Measurements from ENCODE around the gene RNF220. TPM values are rescaled to one million over a fixed set of nuclear protein-coding genes. Genes with fewer than 3 reads are reported as not detected.

Gene RNF220
- total RNA-seq, 4 donors from 2014 or later = 45.8 to 169 (median 89.4) TPM

GRCh38 chr1:44503625-44504024 is 98.6 kb downstream of the RNF220 start:
- no peaks in the 10 kb centered on the region for H3K9me3 ChIP-seq
- H3K27me3 ChIP-seq = peaks cover 42% of the 10 kb centered on the region
- intact Hi-C loops (cut with DNase I; ENCODE audit: low total_unique reads) (no loop called here), in situ Hi-C loops (cut with MboI; ENCODE audit: low pct_ligation_motif_present in 1 of 4, low pct_unique_long_range_greater_than_20kb in 1 of 4, low sequenced_read_pairs in 3 of 4) (no loop called here)
- H3K27ac ChIP-seq = no peak overlapping the region
- H3K4me1 ChIP-seq = no peaks in the 10 kb centered on the region
- 81 to 95% methylated on average over 5 to 6 of the region's 6 CpGs for WGBS, 2 donors (ENCODE audit: low coverage in 1 of 2)
- no peak overlapping the region for H3K4me3 ChIP-seq
- no peak for TF ChIP-seq POLR2AphosphoS5 (IDR thresholded peaks at IDR 0.05)
- TF ChIP-seq, protein P1, sequence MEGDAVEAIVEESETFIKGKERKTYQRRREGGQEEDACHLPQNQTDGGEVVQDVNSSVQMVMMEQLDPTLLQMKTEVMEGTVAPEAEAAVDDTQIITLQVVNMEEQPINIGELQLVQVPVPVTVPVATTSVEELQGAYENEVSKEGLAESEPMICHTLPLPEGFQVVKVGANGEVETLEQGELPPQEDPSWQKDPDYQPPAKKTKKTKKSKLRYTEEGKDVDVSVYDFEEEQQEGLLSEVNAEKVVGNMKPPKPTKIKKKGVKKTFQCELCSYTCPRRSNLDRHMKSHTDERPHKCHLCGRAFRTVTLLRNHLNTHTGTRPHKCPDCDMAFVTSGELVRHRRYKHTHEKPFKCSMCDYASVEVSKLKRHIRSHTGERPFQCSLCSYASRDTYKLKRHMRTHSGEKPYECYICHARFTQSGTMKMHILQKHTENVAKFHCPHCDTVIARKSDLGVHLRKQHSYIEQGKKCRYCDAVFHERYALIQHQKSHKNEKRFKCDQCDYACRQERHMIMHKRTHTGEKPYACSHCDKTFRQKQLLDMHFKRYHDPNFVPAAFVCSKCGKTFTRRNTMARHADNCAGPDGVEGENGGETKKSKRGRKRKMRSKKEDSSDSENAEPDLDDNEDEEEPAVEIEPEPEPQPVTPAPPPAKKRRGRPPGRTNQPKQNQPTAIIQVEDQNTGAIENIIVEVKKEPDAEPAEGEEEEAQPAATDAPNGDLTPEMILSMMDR (IDR thresholded peaks at IDR 0.05) = no peak
- no peak for TF ChIP-seq POLR2A (IDR thresholded peaks at IDR 0.05)
- no peak for TF ChIP-seq EP300 (IDR thresholded peaks at IDR 0.05; ENCODE audit: low read depth)
- DNase-seq = no peak
- H3K36me3 ChIP-seq = no peaks in the 10 kb centered on the region

DNA sequence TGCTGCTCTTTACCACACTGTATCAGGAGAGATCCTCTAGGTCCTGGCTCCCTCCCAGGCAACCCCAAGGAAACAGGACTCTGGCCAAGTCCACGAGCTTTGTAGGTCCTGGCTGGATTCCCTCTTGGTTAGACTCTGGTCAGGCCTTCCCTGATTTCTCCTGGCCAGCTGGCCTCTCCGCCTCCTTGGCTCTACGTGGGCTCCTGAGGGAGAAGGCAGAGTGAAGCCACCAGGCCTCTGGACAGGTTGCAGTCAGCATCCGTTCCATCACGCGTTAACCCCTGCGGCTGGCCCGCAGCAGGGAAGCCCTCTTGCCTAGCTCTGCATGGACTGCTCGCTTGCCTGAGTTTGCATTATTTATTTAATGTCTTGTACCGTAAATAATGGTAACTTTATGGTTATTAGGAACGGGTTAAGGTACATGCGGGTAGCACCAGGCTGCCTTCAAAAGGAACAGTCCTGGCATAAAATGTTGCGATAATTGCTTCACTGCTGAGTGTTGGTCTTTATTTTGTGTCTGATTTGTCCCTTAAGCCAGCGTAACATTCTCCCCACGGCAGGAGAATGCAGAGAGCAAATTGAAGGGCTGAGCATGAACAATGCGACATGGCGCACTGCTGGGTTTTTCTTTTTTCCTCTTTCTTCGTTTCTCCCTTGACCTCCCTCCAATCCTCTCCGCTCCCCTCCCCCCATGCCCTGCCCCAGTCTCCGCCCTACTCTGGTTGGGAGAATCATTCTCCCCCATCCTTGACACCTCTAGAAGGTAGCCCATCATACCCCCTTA is 100.3 kb downstream of the RNF220 start:
- Histone ChIP-seq H3K9me3 (no peaks in the 10 kb centered on the region), H3K27me3 (peaks cover 38% of the 10 kb centered on the region), H3K27ac (no peak overlapping the region), H3K4me1 (no peaks in the 10 kb centered on the region), H3K4me3 (no peak overlapping the region), H3K36me3 (no peaks in the 10 kb centered on the region)
- WGBS, 2 donors (ENCODE audit: low coverage in 1 of 2) = 78 to 82% methylated on average over 10 to 20 of the region's 20 CpGs
- intact Hi-C loops (cut with DNase I; ENCODE audit: low total_unique reads) = no loop called here
- TF ChIP-seq POLR2AphosphoS5 (IDR thresholded peaks at IDR 0.05) (no peak), POLR2A (IDR thresholded peaks at IDR 0.05) (no peak), EP300 (IDR thresholded peaks at IDR 0.05; ENCODE audit: low read depth) (no peak)
- TF ChIP-seq, protein P1 (IDR thresholded peaks at IDR 0.05) = no peak
- in situ Hi-C loops (cut with MboI; ENCODE audit: low pct_ligation_motif_present in 1 of 4, low pct_unique_long_range_greater_than_20kb in 1 of 4, low sequenced_read_pairs in 3 of 4) = no loop called here
- no peak for DNase-seq

DNA sequence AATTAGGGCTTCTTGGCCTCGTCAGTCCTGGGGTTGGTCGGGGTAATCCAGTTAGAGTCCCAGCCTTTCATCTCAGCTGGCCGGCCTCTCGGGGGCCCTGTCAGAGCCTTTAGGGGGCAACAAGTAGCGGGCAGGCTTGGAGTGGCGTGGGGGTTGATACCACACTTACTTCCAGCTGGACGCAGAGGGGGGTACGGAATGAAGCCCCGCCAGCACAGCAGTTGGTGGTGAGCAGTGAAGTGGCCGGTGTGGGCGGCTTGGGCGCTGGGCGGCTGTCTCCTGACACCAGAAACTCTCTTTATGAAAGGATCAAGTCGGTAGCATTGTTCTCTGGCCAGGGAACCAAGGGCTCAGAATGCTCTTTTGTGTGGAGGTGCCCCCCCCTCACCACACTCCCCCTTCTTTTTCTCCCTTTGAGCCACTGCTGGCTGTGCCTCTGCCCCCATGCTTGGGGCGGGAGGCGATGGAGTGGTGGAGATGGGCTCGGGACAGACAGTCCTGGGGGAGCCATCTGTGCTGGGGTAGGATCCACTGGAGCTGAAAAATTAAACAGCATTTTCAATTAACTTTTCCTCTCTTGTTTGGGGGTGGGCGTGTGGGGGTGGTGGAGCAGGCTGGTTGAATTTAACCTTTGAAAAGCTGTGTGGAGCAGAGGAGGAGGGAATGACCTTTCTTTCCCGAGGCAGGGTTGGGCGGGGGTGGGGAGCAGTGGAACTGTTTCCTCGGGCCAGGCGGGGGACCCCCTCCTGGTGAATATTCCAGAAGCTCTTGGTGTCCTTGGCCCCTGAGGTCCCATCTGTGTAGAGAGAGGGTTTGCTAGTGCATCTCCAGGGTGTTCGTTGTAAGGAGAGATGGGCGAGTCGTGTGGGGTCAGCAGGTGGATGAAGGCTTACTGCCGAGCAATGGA is 102.7 kb downstream of the RNF220 start:
- 67 to 82% methylated on average over 1 to 26 of the region's 26 CpGs for WGBS, 2 donors (ENCODE audit: low coverage in 1 of 2)

DNA sequence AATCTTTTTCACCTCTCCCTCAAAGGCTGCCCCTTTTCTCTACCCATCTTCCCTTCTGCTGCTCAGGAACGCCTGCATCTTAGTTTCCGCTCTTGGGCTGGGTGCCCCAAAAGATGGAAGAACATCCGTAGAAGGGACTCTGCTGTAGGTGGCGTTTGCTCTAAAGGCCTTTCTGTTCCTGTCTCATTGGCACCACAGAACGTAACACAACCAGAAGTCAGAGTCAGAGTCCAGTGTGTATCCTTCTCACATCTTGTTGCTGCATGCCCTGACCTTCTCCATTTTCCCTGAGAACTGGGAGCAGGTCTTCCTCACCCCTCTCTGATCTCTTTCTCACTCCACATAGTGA is 103.3 kb downstream of the RNF220 start:
- intact Hi-C loops (cut with DNase I; ENCODE audit: low total_unique reads) (no loop called here), in situ Hi-C loops (cut with MboI; ENCODE audit: low pct_ligation_motif_present in 1 of 4, low pct_unique_long_range_greater_than_20kb in 1 of 4, low sequenced_read_pairs in 3 of 4) (no loop called here)
- no peak for DNase-seq
- no peak overlapping the region for H3K27ac ChIP-seq
- H3K4me1 ChIP-seq = no peaks in the 10 kb centered on the region
- H3K27me3 ChIP-seq = peaks cover 30% of the 10 kb centered on the region
- no peak overlapping the region for H3K4me3 ChIP-seq
- H3K9me3 ChIP-seq = no peaks in the 10 kb centered on the region
- TF ChIP-seq POLR2AphosphoS5 (IDR thresholded peaks at IDR 0.05) = no peak
- TF ChIP-seq, protein P1 (IDR thresholded peaks at IDR 0.05) = no peak
- TF ChIP-seq POLR2A (IDR thresholded peaks at IDR 0.05) = no peak
- TF ChIP-seq EP300 (IDR thresholded peaks at IDR 0.05; ENCODE audit: low read depth) = no peak
- 91% methylated on average over 5 of the region's 5 CpGs; no CpG with 5 or more reads in 1 of the 2 donors for WGBS, 2 donors (ENCODE audit: low coverage in 1 of 2)
- no peaks in the 10 kb centered on the region for H3K36me3 ChIP-seq

More for the DNA sequence above, 102.7 kb downstream of the RNF220 start:
- H3K4me1 ChIP-seq = no peaks in the 10 kb centered on the region
- in situ Hi-C loops (cut with MboI; ENCODE audit: low pct_ligation_motif_present in 1 of 4, low pct_unique_long_range_greater_than_20kb in 1 of 4, low sequenced_read_pairs in 3 of 4) = no loop called here
- H3K4me3 ChIP-seq = no peak overlapping the region
- TF ChIP-seq EP300 (IDR thresholded peaks at IDR 0.05; ENCODE audit: low read depth) (no peak), POLR2A (IDR thresholded peaks at IDR 0.05) (no peak), POLR2AphosphoS5 (IDR thresholded peaks at IDR 0.05) (no peak)
- TF ChIP-seq, protein P1 (IDR thresholded peaks at IDR 0.05) = no peak
- H3K27ac ChIP-seq = no peak overlapping the region
- H3K27me3 ChIP-seq = peaks cover 30% of the 10 kb centered on the region
- H3K36me3 ChIP-seq = no peaks in the 10 kb centered on the region
- no peak for DNase-seq
- no peaks in the 10 kb centered on the region for H3K9me3 ChIP-seq
- intact Hi-C loops (cut with DNase I; ENCODE audit: low total_unique reads) = no loop called here
